Esophagus squamous epithelium (tissue), 4 donors: ENCODE measurements around the gene CNPY3.

ENCODE experiments used
- POLR2A ChIP-seq, 4 donors: fragments of 450-650 bp; IDR thresholded peaks; one replicate each; pipeline ENCODE4 v1.6.1; 2017; ENCODE audit warnings: antibody characterized with exemption in 4 of 4, mild to moderate bottlenecking in 4 of 4, moderate library complexity in 3 of 4
- TF ChIP-seq, protein P1 (sequence below), 6 experiments: fragments of 450-650 bp in 4 of 6; fragments of 200-600 bp in 2 of 6; sonication (generic) in 2 of 6; IDR thresholded peaks; one replicate each; pipeline ENCODE4 v1.5.1; 2016 to 2019; ENCODE audit warnings: antibody characterized with exemption in 6 of 6, mild to moderate bottlenecking in 4 of 6, moderate library complexity in 4 of 6

DNA sequence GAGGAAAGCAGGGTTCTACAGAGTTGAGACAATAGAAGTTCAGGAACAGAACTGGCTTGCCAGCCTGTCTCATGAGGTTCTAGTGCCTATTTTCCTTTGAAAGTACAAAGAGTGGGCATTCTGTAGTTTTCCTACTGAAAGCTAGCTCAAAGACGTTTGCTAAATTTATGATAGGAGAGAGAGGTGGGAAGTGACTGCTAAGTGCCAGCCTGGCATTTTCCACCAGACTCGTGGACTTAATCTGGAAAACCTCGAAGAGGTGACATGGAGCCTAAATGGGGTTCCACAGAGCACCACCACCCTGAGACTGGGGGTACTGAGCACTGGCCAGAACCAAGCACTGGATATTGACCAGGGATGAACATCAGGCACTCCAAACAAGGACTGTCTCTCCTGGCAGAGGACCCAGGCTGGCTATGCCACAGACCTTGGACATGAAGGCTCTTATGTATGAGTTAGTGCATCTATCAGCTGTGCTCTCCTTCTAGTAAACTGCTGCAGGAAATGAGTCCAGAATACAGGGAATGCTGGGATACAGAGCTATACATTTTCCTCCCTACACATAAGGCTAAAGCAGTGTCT is 42.6 kb downstream of the CNPY3 start:
- TF ChIP-seq, protein P1, sequence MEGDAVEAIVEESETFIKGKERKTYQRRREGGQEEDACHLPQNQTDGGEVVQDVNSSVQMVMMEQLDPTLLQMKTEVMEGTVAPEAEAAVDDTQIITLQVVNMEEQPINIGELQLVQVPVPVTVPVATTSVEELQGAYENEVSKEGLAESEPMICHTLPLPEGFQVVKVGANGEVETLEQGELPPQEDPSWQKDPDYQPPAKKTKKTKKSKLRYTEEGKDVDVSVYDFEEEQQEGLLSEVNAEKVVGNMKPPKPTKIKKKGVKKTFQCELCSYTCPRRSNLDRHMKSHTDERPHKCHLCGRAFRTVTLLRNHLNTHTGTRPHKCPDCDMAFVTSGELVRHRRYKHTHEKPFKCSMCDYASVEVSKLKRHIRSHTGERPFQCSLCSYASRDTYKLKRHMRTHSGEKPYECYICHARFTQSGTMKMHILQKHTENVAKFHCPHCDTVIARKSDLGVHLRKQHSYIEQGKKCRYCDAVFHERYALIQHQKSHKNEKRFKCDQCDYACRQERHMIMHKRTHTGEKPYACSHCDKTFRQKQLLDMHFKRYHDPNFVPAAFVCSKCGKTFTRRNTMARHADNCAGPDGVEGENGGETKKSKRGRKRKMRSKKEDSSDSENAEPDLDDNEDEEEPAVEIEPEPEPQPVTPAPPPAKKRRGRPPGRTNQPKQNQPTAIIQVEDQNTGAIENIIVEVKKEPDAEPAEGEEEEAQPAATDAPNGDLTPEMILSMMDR (IDR thresholded peaks at IDR 0.05) = no peak
- TF ChIP-seq POLR2A (IDR thresholded peaks at IDR 0.05) = no peak
